ENCODE data around the gene SLC46A2.

SLC46A2 gene

GRCh38 chr9:112890106-112891081, at the start of gene SLC46A2:
SLC46A2 (minus strand) TSS chr9:112890876; CDS start chr9:112890681, 195 bp downstream.
- no peak for DNase-seq (ENCODE audit: low read depth in 3 of 3)

- DNase-seq (ENCODE audit: low read depth in 3 of 3): no peak
Measured at GRCh38 chr9:112939418-112939817, 48.7 kb upstream of the SLC46A2 start.

GRCh38 chr9:112933696-112934095, 43.0 kb upstream of the SLC46A2 start:
- no peak for DNase-seq (ENCODE audit: low read depth in 3 of 3)

GRCh38 chr9:112925058-112925641, 34.5 kb upstream of the SLC46A2 start:
- no peak for DNase-seq (ENCODE audit: low read depth in 3 of 3)

DNA sequence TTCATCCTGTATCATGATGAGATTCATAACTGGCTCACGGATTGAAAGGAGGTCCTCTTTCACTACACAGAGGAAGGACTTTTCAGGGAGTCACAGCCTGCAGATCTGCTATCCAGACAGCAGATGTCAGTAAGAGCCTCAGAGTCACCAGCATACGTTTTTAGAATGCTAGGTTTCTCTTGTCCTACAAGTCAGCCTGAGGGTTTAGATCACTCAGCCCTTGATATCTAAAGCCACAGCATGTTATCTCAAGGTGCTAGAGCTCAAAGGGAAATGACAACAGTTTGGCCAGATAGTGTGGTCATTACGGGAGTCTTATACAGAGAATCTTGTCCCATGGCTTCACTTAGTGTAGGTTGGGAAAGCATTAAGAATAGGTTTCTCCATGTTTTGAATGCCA, 30.9 kb upstream of the SLC46A2 start:
- no peak for DNase-seq (ENCODE audit: low read depth in 3 of 3)

DNA sequence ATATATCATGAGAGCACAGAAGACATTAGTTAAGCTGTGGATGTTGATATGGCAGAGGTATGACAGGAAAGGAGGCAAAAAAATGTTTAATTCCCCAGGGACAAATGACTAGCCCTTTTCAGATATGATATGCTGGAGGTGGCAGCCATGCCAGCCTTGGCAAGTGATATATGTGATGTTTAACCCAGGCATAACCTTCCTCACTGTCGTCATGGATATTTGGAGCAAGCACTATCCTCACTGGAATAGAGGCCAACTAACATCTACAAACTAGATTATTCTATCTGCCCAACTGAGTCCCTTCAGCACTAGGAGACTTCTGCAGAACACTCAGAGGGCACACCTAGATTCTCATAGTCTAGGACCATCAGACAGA, 27.3 kb upstream of the SLC46A2 start:
- DNase-seq (ENCODE audit: low read depth in 3 of 3): no peak

DNA sequence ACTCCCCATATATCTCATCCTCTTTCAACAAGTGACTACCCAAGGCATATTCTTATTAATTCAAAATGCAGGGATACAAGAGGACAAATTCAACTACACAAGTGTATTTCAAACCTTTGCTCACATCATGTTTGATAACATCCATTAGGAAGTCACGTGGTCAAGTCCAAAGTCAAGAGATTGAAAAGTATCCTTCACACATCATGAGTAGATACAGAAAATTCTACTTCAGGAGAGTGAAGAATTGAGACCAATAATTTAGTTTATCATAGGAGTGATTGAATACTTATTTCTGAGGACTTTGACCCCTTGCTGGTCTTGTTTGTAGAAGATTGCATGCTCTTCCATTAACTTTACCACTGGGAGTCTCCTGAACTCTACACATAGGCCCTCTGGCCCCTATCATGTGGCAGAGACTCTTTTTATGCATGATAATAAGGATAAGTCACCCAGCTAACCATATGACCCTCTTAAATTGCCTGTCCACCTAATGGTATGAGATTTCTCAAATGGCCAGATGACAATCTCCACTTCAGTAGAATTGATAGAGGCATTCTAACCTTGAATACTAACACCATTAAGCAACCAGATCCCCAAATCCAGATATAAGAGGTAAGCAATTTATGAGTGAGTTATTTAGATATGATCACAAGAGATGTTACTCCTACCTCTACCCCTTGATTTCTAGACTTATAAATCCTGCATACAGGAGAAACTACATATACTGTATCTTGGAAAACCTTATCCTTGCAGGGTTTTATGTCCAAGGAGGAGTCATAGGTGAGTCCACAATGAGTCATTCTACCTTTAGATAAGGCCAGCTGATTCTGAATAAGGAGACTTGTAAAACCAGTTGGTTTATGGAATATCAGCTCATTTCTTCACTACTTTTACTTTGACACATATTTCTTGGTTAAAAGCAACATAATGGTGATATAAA, 26.6 kb upstream of the SLC46A2 start:
- DNase-seq (ENCODE audit: low read depth in 3 of 3): no peak

- no peak for DNase-seq (ENCODE audit: low read depth in 3 of 3)
Measured at GRCh38 chr9:112914524-112914923, 23.8 kb upstream of the SLC46A2 start.

DNA sequence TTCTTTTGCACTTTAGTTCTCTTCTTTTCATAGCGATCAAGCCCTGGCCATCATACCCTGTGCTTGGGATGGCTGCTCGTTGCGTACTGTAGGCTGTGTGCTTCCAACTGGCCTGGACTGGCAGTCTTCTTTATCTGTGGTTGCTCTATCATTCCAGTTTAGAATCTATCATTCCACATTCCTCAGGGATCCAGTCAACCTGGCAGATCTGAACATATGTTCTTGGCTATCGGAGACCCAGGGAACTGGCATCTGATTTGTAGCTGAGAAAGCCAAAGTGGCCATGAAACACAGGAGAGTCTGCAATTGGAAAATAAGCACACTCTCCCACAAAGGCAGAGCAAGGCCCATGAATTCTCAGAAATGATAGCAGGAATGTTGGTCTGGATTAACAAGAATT, 22.6 kb upstream of the SLC46A2 start:
- DNase-seq (ENCODE audit: low read depth in 3 of 3): no peak

DNA sequence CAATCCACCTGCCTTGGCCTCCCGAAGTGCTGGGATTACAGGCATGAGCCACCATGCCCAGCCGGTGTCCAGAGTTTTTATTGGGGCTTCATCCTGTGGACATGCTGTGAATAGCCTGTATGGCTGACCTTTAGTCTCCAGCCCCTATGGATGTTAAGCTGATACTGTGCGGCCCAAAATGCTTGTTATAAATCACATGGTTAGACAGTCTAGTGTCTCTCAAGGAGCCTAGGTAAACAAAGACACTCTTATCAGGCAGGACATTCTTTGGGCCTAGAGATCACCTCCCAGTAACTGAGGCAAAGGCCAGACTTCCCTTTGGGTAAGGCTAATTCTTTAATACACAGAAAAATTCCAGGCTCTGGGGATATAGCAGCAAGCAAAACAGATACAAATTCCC, 22.0 kb upstream of the SLC46A2 start:
- no peak for DNase-seq (ENCODE audit: low read depth in 3 of 3)

- DNase-seq (ENCODE audit: low read depth in 3 of 3): no peak
Measured at GRCh38 chr9:112911736-112912135, 21.1 kb upstream of the SLC46A2 start.

- no peak for DNase-seq (ENCODE audit: low read depth in 3 of 3)
Measured at GRCh38 chr9:112905084-112905483, 14.4 kb upstream of the SLC46A2 start.

GRCh38 chr9:112900901-112901300, 10.2 kb upstream of the SLC46A2 start:
- no peak for DNase-seq (ENCODE audit: low read depth in 3 of 3)

- DNase-seq (ENCODE audit: low read depth in 3 of 3): no peak
Measured at GRCh38 chr9:112900488-112900887, 9.8 kb upstream of the SLC46A2 start.

DNA sequence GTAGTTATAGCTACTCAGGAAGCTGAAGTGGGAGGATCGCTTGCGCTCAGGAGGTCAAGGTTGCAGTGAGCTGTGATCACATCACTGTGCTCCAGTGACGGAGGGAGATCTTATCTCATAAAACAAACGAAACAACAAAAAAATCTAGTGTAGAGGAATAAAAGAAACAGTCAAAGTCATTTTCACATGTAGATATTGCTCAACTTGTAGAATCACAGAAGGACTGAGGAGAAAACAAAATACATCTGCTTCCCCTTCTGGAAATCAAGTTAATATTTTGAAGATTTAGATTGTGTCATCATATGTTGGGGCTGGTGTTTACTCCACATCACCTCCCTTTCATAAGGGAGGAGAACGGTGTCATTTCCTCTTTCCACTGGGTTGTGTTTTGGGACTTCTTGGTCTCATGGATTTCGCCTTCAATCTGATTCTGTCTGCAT, 8.2 kb upstream of the SLC46A2 start:
- no peak for DNase-seq (ENCODE audit: low read depth in 3 of 3)

DNA sequence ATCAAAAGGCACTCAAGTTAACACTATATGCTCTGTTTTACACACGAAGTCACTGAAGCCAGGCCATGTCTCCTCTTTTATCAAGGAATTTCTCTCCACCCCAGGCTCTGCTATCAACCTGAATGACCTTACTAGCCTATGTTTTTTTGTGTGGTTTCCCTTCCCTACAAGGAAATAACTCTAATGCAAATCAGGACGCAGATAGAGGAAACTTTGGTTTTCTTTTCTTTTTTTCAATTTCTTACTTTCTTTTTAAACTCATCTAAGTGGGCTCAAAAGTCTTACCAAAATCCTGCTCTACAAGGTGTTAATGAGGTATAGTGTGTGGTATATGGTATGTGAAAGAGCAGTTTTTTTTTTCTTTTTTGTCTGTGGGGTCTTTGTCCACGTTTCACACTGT, 5.5 kb upstream of the SLC46A2 start:
- DNase-seq (ENCODE audit: low read depth in 3 of 3): no peak

GRCh38 chr9:112894699-112895098, 4.0 kb upstream of the SLC46A2 start:
- DNase-seq (ENCODE audit: low read depth in 3 of 3): no peak

- no peak for DNase-seq (ENCODE audit: low read depth in 3 of 3)
Measured at GRCh38 chr9:112894041-112894440, 3.4 kb upstream of the SLC46A2 start.

DNA sequence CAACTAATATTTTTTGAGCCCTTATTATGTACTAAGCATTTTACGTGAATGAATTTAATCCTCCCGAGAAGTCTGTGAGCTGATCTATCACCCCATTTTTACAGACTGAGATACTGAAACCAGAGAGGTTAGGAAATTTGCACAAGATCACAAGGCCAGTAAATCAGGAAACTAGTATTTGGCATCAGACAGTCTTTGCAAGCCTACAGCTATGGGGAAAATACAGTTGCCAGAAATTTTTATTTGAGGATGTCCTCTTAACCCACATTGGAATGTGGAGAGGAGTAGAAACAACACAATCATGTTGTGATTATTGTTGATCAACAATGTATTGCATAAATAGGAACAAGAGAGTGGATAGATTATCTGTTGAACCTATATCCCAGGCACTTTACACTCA, 2.3 kb upstream of the SLC46A2 start:
- no peak for DNase-seq (ENCODE audit: low read depth in 3 of 3)

- no peak for DNase-seq (ENCODE audit: low read depth in 3 of 3)
Measured at GRCh38 chr9:112891521-112891920, 845 bp upstream of the SLC46A2 start.

DNA sequence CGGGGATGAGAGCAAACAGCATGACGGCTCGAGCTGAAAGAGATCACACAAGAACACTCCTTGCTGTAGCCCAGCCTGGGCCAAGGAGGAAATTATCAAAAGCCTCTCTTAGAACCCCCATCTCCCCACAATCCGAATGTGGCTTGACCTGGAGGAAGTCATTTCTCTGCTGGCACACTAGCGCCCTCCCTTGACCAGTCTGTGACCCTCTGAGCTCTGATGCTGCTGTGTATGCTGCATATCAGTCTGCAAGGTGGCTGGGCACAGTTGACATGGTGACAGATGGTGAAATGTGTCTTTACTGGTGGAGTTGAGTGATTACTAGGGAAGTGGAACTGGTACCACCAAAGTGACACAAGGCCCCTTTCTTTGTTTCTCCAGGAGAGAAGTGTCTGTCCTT, 3.3 kb downstream of the SLC46A2 start:
- no peak for DNase-seq (ENCODE audit: low read depth in 3 of 3)

DNA sequence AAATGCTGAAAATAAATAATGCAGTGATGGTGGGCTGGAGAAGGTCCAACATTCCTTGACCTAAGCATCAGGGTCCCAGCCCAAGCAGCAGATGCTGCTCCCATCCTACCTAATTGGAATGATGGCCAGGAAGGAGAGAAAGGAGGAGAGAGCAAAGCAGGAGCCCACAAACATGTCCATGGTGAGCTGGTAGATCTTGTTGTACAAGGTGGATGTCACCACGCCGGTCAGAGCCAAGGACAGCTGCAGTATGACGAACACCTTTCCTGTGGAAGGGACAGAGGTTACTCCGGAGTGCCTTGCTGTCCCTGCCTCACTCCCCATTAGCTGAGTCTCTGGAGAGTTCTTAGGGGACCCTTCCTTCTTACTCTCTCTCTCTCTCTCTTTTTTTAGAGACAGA, 4.3 kb downstream of the SLC46A2 start:
- DNase-seq (ENCODE audit: low read depth in 3 of 3): no peak
